ENCODE results near the gene PTCH1. TPM values are rescaled to one million over a fixed set of nuclear protein-coding genes. Genes with fewer than 3 reads are reported as not detected.
A peak's percentile ranks its signal among the peaks of the same experiment; 100 is the strongest.

PTCH1 gene
- 10 to 100 TPM; 27.6 to 43.0 (median 28.2) TPM for polyA plus RNA-seq (ENCODE audit: insufficient read length in 4 of 4)

DNA sequence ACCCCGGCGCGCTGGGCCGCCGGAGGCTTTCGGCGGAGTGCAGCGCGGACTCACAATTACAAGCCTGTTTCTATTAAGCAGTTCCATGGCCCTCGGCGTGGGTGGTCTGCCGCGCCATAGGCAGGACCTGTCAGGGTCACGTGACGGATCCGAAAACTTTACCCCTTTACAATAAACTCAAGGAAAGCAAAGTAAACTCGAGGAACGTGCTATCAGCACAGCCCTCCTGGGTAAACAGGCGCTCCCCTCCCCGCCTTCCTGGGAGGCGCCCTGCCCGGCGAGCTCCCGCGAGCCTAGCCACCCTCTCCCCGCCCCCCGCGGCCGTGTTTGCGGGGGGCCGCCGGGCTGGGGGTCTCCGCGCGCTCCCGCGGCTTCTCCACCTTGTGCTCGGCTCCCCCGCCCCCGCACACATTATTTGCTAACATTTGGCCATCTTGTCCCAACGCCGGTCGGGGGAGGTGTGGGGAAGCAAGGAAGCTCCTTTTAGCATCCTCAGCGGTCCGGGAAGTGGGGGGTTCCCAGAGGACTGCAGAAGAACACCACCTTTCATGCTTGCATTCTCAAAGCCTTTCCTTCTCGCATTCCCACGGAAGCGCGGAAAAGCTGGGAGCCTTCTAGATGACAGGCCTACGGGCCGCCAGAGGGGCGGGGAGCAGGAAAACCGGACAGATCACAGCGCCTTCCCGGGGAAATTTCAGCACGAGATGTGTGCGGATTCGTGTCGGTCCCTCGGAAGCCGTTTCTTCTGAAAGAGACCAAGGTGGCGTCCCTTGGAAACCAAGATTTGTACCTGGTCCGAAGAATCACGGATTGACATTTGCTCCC is at the start of gene PTCH1:
Gene PTCH1 (minus strand): TSS at position 238 of the 825 bp plus-strand sequence.
- peak in 1 of 4 donors; percentile 61 for DNase-seq (ENCODE audit: low read depth in 4 of 4, low spot score in 2 of 4)

DNA sequence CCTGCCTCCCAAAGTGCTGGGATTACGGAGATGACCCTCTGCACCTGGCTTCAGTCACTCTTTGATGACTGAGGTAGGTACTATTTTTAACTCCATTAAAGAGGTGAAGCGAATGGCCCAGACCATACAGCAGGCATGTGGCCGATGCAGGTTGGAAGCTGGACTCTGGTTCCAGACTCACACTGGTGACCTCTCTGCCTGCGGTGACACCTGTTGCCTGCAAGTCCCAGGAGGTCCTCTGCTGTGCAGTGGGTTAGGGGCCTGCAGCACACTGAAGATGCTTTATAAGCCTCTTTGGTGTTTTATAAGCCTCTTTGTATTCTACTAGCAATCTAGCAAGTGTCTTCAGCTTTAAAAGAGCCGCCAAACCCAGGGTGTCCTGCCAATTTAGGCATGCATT is 49.2 kb upstream of the PTCH1 start:
- DNase-seq (ENCODE audit: low read depth in 4 of 4, low spot score in 2 of 4), result no peak

DNA sequence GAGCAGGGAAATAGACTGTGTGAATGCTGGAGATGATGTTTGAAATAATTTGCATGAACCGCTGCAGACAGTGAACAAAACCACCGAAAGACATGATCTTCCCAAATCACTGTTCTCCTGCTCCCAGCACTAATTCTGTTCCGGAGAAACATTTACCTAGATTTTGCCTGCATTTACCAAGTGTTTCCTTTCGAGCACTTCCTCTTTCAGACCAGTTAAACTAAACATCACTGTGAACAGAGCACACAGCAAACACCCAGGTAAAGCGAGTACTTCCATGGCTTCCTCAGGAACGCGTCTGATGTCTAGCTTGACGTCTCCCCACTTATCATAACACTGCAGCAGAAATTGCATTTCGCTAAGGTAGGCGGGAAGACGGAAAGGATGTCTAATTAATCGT is 45.1 kb upstream of the PTCH1 start:
- DNase-seq (ENCODE audit: low read depth in 4 of 4, low spot score in 2 of 4), result no peak

DNA sequence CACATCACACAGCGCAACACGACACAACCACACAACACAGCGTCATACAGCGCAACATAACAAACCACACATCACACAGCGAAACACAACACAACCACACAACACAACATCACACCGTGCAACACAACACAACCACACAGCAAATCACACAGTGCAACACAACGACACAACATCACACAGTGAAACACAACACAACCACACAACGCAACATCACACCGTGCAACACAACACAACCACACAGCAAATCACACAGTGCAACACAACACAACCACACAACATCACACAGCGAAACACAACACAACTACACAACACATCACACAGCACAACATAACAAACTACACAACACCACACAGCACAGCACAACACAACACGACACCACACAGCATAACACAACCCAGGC is 40.4 kb upstream of the PTCH1 start:
- DNase-seq (ENCODE audit: low read depth in 4 of 4, low spot score in 2 of 4), result no peak

DNA sequence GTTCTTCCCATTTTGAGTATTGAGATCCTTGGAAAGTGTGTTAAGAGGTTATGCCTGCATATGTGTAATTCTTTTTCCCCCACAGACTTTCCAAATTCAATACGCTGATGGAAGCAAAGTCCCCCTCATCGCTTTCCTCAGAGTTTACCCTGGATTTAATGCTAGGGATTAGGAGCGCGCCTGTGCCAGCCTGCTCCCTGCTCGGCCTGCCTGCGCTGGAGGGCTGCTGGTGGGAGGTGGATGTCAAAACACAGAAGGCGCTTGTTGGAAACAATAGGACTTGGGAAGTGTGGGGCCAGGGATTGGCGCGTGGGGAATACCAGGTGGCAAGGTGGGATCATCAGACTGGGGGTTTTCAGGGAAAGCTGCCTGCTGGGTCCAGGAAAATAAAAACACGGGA is 39.8 kb upstream of the PTCH1 start:
- DNase-seq (ENCODE audit: low read depth in 4 of 4, low spot score in 2 of 4), result no peak

DNA sequence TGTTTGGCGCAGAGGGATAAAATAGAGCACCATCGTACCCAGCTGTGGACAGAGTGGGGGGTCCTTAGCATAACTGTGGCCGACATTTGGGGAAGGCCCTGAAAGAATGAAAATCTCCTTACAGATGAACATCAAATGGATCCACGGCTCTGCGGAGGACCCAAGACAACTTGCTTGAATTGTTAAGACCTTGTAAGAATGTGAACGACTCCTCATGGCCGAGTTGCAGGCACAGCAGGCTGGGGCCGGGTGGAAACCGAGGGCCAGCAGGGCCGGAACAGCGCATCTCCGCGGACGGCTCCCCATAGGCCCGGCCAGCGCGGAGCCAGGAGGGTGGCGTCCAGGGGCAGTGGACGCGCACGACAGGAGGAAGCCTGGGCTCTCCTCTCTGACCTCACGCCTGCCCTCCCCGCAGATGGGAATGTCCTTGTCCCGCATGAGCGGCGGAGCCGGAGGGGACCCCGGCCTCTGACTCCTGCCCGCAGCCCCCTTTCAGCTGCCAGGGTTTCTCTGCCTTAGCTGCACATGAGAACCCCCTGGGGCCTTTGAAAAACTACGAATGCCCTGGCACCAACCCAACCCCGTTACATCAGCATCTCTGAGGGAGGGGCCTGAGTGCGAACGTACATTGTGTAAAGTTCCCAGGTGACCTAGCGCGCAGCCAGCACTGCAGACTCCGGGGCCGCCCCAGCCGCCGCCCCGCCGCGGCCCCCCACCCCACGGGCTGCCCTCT is 36.2 kb upstream of the PTCH1 start:
- peak in 3 of 4 donors; percentile 27 to 51 (median 48) for DNase-seq (ENCODE audit: low read depth in 4 of 4, low spot score in 2 of 4)

DNA sequence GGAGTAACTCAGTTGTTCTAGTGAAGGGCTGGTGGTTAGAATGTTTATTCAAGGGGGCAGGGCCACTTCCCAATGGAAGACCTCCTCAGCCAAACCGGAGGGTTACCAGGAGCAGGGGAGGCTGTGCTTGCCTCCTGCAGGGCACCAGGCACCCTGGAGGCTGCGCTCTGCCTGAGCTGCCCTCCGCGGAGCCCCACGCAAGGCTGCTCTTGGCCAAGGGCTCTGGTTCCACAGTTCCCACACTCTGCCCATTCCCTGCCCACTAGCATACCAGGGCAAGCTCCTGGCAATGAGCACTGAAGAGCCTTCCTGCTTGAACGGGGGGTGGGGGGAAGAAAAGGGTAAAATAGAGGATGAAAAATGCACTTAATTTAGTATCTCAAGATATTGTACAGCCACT is 35.5 kb upstream of the PTCH1 start:
- DNase-seq (ENCODE audit: low read depth in 4 of 4, low spot score in 2 of 4), result no peak

DNA sequence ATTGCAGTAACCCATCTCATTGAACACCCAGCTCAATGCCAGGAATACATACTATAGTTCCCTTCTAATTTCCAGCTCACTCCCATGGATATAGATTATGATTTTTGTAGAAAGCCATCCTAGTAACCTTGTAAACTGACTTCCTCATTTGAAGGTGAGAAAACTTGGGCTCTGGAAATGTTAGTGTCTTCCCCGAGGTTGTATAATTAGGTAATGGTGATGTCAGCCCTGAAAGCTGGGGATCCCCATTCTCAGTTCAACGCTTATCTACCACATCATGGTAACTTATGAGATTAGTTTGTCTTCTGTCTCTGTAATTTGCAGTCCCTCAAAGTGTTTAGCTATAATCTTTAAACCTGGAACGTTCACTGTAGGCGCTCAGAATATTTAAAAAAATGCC is 34.6 kb upstream of the PTCH1 start:
- no peak for DNase-seq (ENCODE audit: low read depth in 4 of 4, low spot score in 2 of 4)

DNA sequence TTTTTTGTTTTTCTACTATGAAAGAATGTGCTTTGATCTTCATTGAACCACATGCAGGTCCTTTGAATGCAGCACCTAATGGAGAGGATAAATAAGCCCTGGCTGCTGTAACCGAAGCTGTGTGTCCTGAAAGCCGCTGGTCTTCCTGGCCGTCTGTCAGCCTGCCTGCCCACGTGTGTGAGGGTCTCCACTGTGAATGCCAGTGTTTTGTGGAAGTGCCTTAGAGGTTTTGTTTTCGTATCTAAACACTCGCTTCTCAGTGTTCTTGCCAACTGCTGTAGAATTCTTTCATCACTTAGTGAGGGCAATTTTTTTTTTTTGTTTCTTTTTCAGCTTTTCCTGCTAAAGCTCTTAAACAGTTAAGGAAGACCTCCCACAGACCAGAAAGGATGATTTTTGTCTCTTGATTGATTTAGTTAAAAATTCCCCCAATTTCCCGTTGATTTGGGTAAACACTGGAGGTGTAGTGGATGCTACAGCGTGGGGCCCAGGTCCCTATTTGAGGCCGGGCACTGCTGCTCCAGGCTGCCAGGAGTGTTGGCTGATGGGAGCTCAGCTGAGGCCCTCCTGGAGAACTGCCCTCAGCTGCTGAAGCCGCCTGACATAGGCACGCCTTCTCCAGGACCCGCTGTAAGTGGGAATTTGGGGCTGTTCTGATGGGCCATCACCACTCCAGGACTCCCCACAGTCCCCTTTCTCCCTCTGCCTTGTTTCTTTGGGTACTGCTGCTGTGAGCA is 29.2 kb upstream of the PTCH1 start:
- DNase-seq (ENCODE audit: low read depth in 4 of 4, low spot score in 2 of 4), result no peak

DNA sequence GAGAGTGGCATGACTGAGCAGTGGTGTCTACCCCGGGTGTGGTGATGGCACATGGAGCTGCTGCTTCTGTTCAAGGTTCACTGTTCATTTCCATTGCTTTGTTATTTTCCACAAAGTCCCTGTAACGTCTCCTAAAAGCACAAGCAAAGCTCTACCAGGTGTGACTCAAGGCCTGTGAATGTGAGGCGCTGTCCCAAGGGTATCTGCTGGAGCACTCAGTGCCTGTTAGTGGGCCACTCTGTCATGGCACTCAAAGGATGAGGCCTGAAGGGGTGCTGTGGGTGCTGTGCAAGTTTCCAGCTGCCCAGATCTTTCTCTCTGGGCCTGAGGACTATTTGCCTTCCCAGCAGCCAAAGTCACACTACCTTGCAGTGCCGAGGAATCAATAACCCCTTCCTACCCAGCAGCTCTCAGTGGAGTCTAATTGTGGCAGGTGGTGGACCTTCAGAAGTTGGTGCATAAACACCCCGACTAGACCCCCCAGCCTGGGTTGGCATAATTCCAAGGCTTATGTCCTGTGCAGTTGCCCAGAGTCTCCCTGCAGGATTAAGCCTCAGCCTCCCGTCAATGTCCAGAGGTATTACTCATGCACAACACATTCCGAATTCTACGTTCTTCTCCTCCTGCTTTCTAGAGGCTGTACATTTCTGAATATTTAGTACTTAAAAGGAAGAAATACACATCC is 17.4 kb upstream of the PTCH1 start:
- DNase-seq (ENCODE audit: low read depth in 4 of 4, low spot score in 2 of 4), result no peak

DNA sequence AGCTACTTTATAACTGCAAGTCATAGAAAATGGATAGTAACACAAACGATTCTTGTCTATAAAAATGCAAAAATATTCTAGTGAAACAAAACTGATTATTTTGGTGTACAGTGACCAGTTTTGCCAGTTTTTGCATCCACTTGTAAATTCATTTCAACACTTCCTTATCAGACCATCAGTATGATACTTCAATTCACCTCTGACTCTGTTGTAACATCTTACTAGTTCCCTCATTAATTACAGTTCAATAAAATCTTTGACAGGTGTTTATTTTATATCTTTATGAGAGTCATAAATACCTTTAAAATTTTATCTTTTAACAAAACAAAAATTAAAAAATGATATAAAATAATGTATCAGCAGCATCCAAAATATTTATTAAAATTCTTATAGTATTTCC is 13.1 kb upstream of the PTCH1 start:
- no peak for DNase-seq (ENCODE audit: low read depth in 4 of 4, low spot score in 2 of 4)

DNA sequence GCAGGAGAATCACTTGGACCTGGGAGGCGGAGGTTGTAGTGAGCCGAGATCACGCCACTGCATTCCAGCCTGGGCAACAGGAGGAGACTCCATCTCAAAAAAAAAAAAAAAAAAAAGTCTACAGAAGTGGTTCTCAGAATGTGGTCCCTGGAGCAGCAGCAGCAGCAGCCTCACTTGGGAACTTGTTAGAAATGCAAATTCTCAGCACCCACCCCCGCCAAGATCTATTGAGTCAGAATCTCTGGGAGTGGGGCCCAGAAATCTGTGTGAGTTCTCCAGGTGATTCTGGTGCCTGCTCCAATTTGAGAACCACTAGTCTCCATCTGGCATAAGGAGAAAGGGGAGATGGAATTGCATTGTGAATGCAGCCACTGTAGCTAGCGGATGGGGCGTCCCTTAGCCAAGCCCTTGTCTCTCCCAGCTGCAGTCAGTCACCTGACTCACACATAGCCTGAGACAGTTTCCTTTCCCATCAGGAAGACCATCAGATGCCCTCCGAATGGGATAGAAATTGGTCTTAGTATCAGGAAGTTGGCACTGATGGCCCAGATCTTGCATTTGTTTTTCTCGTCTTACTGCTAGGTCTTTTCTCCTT is 12.2 kb upstream of the PTCH1 start:
- DNase-seq (ENCODE audit: low read depth in 4 of 4, low spot score in 2 of 4), result no peak

DNA sequence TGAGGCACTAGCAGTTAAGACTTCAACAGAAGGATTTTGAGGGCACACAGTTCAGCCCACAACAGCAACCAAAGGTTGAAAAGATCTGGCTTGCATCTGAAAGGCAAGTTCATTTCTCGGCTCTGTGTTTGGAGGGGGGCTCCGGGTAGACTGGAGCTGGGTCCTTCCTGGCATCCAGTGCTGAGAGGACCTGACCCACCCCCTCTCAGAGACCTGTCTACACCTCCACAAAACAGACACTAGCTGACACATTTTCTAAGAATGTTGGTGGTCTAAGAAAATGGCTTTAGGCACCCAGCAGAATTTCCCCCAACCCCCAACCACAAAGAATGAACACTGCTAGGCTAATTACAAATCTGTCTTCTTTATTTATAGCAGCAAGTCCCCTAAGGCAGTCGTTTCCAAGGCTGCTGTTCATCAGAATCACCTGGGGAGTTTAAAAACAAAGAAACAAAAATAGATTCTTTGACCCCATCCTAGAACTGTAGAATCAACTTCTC is 6.2 kb upstream of the PTCH1 start:
- no peak for DNase-seq (ENCODE audit: low read depth in 4 of 4, low spot score in 2 of 4)

DNA sequence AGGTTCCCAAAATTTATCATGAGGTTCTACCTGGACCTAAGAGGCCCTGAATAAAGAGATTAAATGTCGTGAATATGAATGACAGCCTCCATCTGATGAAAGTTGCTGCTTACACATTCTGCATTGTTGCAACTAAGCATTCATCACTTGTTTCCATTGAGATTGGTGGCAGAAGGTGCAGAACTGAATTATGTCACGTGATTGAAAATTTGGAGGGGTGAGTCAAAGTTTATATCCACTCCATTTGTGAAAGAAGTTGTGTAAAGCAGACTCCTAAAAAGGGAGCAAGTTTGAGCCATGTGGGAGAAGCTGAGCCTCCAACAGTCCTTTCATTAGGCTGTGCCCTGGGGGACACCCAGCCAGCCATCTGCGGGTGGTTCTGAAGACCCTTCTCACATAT is 4.9 kb upstream of the PTCH1 start:
- DNase-seq (ENCODE audit: low read depth in 4 of 4, low spot score in 2 of 4), result no peak

DNA sequence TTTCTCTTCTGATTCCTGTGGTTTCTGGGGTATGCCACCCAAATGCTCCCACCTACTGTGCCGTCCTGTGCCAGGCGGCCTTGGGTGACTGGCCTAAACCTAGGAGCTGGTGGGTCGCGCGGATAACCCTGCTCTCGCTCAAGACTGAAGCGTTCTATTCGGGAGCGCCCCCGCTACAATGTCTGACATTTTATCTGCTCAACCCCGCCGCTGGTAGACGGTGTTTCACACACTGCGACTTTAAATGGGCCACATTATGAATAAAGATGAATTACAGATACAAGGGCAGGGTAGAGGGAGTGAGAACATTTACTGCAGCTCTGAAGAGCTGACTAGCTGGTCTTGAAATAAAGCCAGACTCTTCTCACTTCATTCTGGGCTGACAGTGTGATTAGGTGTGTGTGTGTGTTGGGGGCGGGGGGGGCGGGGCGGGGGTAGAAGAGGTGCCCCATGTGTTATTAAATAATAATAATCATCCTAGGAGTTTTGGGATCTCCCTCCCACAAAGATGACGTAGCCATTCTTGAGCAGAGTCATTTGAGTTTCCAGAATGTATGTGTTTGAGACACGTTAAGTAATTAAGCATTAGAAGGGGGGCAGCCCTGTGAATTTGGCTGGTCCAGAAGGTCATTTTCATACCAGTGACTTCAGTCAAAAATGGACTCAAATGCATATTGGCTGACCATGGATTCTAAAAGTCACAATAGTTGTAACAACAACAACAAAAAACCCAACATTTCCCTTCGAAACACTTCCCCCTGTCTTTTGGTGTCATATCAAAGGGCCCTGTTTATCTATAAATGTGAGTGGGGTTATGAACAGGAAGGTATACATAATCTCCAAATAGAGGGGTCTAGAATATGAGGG is 1.0 kb upstream of the PTCH1 start:
- DNase-seq (ENCODE audit: low read depth in 4 of 4, low spot score in 2 of 4), result no peak

DNA sequence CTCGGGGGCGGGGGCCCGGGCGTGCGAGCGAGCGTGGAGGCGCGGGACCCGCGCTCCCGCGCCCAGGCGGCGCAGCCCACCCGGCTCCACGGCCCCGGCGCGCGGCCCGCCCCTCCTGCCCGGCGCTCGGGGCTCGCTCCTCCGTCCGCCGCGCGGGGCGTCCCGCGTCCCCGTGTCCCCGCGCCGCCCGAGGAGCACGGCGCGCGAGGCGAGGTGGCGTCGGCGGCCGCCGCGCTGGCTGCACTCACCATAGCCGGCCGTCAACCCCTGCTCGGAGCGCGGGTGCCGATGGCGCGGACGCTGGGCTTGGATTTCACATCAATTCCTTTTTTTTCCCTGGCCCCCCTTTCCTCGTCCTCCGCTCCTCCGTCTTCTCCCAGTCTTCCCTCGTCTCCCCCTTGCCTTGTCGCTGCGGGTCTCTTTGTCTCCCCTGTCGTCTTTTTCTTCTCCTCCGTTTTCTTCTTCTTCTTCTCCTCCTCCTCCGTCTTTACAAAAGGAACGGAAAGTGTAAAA is 494 bp downstream of the PTCH1 start:
- DNase-seq (ENCODE audit: low read depth in 4 of 4, low spot score in 2 of 4), result no peak

DNA sequence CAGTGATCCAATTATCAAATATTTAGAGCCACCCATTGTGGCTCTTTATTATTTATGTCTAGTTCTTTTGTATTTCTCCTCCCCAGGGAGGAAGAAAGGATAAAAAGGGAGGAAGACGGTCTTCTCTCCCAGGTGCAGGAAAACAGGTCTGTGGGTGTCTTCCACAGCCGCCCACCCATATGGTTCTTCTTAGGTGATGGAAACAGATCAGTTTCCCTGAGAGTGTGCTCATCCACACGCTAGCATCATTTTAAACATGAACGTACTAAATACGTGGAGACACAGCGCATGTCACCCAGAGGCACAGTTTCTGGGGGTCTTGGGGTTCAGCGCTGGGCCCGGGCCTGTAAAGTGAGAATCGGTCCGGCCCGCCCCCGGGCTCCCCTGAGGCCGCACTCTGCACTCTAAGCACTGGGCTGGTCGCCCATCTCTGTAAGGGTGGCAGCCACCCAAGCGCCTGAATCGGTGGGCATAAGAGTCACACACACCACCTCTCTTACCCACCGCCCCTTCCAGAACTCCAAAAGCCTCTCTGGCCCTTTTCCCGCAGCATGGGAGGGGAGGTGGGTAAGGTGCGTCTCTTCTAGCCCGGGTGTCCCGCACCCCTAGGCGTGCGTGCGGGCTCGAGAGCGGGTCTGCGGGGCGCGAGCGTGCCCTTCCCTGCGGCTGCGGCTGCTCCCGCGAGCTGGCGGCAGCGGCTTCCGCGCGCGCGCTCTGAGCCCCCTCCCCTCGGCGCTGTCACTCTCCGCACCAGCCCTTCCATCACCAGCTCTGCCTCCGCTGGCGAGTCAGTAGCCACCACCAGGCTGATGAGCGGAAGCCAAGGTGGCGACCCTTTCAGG is 1.3 kb downstream of the PTCH1 start:
- DNase-seq (ENCODE audit: low read depth in 4 of 4, low spot score in 2 of 4), result no peak

DNA sequence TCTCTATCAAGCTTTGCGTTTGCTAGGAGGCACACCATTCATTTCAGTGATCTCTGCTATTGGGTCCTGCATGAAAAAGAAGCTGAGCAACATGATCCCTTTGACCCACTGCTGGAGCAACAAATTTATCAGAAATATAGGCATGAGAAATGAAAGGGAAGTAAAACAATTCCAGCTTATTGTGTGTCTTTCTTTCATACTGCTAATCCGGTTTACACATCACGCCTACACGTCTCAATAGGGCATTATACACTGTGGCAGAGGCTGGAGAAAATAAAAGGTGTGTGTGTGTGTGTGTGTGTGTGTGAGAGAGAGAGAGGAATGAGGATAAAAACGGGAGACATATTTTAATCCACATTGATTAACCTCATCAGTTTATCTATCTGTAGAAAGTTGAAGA is 2.4 kb downstream of the PTCH1 start:
- DNase-seq (ENCODE audit: low read depth in 4 of 4, low spot score in 2 of 4), result no peak

All from left renal cortex interstitium (tissue), 4 donors.